AG10803 (cell line): ENCODE measurements around the gene SPINT2.
A peak's percentile ranks its signal among the peaks of the same experiment; 100 is the strongest.

Experiments used
- DNase-seq: peaks from one replicate; pipeline ENCODE4 v3.0.0; 2010; ENCODE audit warnings: low read depth
- H3K4me3 ChIP-seq: 2 replicates; pipeline ENCODE4 v1.5.1; 2011; ENCODE audit warnings: mild to moderate bottlenecking, low read length, control low read depth
- TF ChIP-seq, protein P1 (sequence below): conservative IDR thresholded peaks from 2 replicates; pipeline ENCODE4 v1.5.1; 2011; ENCODE audit warnings: mild to moderate bottlenecking, low read length, control low read depth, inconsistent platforms

SPINT2 gene

GRCh38 chr19:38280030-38280921 is 15.9 kb downstream of the SPINT2 start:
- no peak overlapping the region for H3K4me3 ChIP-seq
- DNase-seq = no peak
- TF ChIP-seq, protein P1, sequence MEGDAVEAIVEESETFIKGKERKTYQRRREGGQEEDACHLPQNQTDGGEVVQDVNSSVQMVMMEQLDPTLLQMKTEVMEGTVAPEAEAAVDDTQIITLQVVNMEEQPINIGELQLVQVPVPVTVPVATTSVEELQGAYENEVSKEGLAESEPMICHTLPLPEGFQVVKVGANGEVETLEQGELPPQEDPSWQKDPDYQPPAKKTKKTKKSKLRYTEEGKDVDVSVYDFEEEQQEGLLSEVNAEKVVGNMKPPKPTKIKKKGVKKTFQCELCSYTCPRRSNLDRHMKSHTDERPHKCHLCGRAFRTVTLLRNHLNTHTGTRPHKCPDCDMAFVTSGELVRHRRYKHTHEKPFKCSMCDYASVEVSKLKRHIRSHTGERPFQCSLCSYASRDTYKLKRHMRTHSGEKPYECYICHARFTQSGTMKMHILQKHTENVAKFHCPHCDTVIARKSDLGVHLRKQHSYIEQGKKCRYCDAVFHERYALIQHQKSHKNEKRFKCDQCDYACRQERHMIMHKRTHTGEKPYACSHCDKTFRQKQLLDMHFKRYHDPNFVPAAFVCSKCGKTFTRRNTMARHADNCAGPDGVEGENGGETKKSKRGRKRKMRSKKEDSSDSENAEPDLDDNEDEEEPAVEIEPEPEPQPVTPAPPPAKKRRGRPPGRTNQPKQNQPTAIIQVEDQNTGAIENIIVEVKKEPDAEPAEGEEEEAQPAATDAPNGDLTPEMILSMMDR = no peak

DNA sequence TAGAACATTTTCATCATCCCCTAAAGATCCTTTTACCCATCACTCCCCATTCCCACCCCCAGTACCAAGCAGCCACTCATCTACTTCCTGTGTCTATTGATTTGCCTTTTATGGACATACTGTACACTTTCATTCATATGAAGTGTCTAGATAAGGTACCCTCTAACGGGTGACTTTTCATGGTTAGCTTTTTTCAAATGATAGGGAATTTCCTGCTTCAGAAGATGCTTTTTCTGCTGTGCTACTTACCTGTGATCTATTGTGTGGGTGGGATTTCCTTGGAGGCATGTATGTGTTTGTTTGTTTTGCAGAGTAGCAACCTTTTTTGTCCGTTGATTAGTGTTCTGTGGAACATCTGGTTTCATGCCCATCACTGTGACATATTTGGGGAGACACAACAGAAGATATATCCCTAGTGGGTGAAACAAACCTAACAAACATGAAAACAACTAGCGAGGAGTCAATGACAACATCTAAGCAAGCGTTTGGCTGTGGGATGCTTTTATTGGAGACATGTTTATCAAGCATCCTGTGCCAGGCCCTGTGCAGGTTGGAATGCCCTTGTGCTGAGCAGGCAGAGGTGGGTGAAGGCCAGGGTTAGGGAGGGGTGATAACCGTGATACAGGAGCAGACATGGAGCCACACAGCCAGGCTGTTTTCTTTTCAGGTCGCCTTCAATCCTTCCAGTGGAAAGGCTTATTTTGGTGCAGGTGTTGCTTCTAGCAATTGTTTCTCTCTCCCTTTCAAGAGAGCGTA is 17.6 kb downstream of the SPINT2 start:
- TF ChIP-seq, protein P1 = no peak
- no peak for DNase-seq
- no peak overlapping the region for H3K4me3 ChIP-seq

DNA sequence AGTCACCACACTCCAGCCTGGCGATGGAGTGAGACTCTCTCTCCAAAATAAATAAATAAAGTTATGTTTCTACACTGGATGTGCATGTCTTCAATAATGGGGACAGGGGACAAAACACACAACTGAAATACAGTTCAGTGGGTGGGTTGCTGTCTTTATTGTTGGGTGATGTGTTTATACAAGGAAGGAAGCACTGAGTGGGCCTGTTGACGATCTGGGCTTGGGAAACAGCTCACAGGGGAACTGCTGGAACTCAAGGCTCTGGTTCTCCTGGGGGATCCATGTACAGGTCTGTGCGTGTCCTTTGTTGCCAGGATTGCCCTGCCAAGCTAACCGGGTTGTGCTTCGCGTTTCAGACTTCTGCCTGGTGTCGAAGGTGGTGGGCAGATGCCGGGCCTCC is 18.9 kb downstream of the SPINT2 start:
- TF ChIP-seq, protein P1 = no peak
- H3K4me3 ChIP-seq = no peak overlapping the region
- DNase-seq = no peak

GRCh38 chr19:38284422-38284821 is 20.0 kb downstream of the SPINT2 start:
- TF ChIP-seq, protein P1 = no peak
- no peak for DNase-seq
- no peak overlapping the region for H3K4me3 ChIP-seq

DNA sequence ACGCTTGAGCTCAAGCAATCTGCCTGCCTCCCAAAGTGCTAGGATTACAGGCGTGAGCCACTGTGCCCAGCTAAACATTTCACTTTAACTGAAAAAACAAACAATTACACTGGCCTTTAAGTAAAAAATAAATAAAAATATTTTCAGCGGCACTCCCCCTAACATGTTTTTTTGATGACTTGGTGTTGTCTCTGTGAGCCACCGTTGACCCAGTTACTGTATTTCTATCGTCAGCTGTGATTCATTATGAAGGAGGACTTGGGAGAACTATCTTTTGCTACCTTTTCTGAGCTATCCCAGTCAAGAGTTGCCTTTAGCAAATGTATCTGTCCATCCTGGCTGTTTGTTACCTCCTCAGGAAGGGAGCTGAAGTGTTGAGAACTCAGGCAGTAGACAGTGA is 21.2 kb downstream of the SPINT2 start:
- no peak overlapping the region for H3K4me3 ChIP-seq
- TF ChIP-seq, protein P1 = no peak
- DNase-seq = peak; percentile 51

- TF ChIP-seq, protein P1 = no peak
- no peak for DNase-seq
- H3K4me3 ChIP-seq = no peak overlapping the region
Observed at GRCh38 chr19:38287604-38288003, 23.2 kb downstream of the SPINT2 start.
